KBM-7 (cell line): ENCODE results near the gene C11orf21.

Experiments used
- DNase-seq: peaks from one replicate; pipeline ENCODE4 v3.0.0-alpha.2; 2015
- in situ Hi-C: fragments of 300-500 bp; cut with MboI; formaldehyde crosslinking; loops from 2 replicates; pipeline ENCODE4 v1.14.3; 2020; ENCODE audit warnings: low sequenced_read_pairs, low pct_unique_long_range_greater_than_20kb, mixed read lengths

C11orf21 gene

DNA sequence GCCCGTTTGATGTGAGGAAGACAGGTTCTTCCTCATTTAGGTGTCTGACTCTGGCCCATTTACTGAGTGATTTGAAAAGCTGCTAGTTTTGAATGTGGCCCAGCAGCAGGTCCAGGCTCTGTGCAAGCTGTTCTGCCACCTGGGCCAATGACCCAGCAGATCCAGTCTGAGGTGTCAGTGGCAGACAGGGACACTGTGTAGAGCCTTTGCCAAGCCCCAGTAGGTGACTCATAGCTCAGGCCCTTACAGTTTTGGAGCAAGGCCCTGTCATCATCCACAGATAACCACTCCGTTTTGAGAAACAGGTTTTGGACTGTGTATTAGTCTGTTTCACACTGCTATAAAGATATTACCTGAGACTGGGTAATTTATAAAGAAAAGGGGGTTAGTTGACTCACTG lies 24.0 kb upstream of the C11orf21 start:
- in situ Hi-C loops, result no loop called here
- no peak for DNase-seq

DNA sequence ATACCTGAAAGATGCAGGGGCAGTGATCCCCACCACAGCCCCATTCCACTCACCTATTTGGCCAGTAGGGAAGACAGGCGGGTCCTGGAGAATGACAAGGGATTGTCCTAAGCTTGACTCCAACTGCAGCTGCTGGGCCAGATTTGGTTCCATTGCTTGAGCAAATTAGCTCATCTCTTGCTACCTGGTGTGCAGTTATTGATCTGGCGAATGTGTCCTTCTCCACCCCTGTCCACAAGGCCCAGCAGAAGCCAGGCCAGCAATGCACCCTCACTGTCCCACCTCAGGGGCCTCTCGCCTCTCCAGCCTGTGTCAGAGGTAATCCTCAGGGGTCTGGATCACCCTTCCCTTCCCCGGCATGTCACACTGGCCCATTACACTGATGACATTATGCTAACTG lies 23.4 kb upstream of the C11orf21 start:
- in situ Hi-C loops, result no loop called here

DNA sequence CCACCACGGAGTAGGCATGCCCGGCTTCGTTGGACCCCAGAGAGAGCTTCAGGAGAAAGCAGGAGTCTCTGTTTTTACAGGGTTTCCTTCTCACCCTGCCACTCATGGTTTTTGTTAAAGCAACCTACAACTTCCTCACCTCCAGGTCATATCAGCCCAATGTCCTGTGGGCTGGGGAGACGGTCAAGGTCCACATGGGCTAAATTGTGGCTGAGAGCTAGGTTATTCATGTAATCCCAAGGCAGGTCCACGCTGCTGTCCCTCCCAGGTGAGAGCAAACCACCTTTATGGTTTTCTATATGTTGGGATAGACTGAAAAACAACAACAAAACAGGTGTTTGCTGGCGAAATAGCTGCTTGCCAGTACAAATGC lies 19.6 kb upstream of the C11orf21 start:
- in situ Hi-C loops, result no loop called here

More for the DNA sequence above, 23.4 kb upstream of the C11orf21 start:
- DNase-seq, result no peak

DNA sequence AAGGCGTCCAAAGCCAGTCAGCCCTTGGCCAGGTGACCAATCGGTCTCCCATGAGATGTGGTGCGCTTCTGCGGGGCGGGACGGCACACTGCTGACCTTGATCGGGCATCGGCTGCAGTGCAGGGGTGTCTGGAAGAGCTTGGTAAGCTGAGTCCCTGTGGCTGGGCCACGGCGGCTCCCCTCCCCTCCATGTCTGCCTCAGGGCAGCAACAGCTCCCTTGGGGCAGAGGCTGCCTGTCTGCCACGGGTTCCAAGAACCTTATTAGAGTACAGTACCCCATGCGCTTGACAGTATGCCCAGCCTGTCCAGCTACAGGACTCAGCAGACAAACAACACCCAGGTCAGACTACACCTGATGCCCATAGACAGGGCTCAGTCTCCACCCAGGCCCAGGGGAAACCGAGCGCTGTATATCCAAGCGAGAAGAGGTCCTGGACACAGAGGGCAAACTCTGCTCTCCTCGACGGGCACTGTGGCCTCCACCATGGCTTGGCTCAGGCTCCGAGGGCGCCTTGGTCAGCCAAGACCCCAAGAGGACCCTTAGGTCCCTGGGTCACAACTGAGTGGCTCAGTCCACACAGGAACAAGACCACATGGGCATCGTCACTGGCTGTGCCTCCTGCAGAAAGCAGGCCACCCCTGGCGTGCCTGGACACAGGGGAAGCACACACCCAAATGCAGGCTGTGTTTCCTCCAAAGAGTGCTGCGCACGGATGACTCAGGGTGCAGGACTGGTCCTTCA lies 19.0 kb upstream of the C11orf21 start:
- in situ Hi-C loops, result no loop called here
- no peak for DNase-seq

More for the DNA sequence above, 19.6 kb upstream of the C11orf21 start:
- DNase-seq, result no peak

DNA sequence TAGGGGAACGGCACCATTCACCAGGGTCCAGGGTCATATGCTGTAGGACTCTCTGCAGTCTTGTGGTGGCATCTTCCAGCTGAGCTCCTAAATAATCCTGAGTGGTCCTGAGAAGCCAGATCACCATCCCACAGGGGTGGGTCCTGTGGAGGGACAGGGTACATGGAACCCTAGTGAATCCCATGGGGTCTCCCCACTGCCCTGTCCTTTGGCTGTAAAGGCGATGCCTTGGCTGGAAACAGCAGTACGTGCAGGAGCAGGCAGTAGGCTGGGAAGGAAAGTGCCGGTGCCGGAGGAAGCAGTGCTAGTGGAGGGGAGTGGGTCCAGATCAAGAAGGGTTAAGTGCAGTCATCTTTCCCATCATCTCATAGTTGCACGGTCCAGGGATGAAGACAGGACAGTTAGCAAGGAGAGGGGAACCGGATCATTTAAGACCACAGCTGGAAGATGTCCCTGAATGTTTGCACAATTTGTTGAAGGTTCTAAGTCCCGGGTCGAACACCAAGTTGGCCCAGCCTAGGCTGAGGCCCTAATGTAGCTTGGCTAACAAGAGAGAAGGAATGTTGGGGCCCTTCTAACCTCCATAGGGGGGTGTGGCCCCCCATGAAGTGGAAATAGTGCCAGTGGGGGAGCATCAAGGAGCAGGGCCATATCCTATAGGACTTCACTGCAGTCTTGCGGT lies 18.2 kb upstream of the C11orf21 start:
- DNase-seq, result no peak
- in situ Hi-C loops, result no loop called here

DNA sequence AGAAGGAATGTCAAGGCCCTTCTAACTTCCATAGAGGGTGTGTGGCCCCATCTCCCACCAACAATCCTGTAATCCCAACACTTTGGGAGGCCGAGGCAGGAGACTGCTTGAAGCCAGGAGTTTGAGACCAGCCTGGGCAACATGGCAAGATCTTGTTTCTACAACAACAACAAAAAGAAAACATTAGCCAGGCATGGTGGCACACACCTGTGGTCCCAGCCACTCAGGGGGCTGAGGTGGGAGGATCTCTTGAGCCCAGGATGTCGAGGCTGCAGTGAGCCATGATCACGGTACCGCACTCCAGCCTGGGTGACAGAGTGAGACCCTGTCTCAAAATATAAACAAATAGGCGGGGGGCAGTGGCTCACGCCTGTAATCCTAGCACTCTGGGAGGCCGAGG lies 17.0 kb upstream of the C11orf21 start:
- in situ Hi-C loops, result no loop called here
- DNase-seq, result no peak

DNA sequence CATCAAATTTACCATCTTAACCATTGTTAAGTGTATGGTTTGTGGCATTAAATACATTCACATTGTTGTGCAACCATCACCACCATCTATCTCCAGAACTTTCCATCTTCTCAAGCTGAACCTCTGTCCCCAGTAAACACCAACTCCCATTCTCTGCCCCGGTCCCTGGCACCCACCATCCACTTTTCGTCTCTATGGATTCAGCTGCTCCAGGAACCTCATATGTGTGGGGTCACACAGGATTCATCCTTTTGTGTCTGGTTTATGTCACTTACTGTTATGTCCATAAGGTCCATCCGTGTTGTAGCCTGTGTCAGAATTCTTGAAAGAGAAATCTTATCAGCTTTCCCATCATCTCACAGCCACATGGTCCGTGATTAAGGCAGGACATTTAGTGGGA lies 16.4 kb upstream of the C11orf21 start:
- in situ Hi-C loops, result no loop called here
- no peak for DNase-seq

DNA sequence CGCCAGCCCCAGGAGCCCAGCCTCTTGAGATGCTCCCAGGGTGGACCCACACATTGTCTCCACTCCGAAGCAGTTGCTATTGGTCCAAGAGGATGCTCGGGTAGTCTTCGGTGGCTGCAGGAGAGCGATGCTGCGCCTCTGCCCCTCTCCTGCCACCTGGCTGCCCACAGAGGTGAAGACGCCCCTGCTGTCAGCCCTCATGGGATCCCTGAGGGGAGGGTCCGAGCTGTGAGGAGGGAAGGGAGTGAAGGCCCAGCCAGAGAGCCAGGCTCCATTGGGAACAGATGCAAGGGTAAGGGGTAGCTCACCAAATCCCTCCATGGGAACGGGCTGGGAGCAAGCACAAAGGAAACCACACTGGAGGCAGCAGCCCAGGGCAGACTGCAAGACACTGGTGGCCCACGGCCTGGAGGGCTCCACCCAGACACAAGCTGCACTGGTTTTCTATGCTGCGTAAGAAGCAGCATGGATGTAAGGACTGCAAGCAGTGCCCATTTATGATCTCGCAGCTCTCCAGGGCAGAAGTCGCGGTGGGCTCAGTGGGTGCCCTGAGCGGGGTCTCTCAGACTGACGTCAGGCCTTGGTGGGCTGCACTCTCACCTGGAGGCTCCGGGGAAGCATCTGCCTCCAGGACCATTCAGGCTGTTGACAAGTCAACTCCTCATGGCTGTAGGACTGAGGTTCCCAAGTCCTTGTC lies 15.8 kb upstream of the C11orf21 start:
- no peak for DNase-seq
- in situ Hi-C loops, result no loop called here

DNA sequence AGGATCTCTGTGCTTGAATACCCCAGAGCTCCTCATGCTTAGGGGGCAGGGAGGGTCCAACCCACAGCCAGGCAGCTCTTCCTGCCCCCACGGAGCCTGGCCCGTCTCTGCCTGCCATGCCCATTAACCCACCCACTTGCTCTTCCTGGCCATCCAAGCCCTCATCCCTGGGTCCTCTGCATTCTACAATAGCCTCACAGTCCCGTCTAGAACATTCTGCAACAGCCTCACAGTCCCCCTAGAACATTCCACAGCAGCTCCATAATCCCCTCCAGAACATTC lies 15.2 kb upstream of the C11orf21 start:
- no peak for DNase-seq
- in situ Hi-C loops, result no loop called here

DNA sequence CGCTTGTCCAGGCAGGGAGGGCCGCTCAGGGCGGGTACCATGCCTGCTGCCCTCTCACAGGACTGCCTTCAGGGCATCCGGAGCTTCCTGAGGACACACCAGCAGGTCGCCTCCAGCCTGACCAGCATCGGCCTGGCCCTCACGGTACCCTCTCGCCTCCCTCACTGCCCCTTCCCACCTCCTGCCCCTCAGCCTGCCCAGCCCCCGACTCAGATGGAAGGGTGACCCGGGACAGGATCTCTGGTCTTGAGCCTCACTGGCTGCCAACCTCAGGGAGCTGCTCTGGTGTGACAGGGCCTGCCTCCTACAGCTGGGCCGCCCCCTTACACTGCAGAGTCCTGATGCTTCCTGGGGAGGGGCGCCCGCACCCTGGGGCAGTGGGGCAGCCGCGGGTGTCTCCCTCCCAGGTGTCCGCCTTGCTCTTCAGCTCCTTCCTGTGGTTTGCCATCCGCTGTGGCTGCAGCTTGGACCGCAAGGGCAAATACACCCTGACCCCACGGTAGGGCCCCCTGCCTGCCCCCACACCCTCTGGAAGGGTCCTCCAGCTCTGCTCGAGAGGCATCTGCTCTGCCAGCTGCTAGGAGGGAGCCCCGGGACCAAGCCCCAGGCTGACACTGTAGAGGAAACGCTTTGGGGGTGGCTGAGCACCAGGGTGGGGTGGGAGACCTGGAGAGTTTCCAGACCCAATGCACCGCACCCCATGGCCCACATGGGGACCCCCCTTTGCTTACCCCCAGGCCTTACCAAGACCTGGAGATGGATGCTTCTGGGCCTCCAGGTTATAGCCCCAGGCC lies 14.6 kb upstream of the C11orf21 start:
- DNase-seq, result no peak
- in situ Hi-C loops, result no loop called here

DNA sequence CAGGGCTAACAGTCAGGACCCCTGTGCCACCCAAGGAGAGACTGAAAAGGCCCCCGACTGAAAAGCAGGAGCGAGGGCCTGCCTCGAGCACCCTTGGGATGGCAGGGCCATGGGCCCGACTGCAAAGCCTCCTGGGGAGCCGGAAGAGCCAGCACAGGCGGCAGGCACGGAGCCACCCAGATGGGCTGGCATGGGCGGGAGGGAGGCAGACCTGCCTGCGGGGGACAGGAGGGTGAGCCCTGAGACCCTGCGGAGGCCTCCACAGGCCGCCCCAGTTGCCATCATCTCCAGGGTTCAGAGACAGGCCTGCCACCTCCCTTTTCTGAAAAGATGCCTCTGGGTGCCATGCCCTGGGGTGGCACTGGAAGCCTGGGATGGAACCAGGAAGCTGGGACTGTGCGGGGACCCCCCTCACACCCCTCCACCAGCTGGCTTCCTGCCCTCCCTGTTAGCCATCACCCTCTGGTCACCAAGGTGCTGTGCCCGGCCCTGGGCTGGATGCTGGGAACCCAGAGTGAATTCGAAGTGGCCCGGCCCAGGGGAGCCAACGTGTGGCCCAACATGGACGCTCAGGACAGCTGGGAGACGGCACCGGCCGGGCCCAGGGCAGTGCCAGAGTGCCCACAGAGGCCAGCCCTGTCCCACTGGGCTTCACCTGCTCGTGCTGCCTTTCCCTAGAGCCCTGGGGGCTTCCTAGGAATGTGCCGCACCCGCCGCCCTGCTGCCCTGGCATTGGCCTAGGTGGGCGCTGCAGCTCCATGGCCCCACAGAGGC lies 13.9 kb upstream of the C11orf21 start:
- in situ Hi-C loops, result no loop called here
- no peak for DNase-seq

DNA sequence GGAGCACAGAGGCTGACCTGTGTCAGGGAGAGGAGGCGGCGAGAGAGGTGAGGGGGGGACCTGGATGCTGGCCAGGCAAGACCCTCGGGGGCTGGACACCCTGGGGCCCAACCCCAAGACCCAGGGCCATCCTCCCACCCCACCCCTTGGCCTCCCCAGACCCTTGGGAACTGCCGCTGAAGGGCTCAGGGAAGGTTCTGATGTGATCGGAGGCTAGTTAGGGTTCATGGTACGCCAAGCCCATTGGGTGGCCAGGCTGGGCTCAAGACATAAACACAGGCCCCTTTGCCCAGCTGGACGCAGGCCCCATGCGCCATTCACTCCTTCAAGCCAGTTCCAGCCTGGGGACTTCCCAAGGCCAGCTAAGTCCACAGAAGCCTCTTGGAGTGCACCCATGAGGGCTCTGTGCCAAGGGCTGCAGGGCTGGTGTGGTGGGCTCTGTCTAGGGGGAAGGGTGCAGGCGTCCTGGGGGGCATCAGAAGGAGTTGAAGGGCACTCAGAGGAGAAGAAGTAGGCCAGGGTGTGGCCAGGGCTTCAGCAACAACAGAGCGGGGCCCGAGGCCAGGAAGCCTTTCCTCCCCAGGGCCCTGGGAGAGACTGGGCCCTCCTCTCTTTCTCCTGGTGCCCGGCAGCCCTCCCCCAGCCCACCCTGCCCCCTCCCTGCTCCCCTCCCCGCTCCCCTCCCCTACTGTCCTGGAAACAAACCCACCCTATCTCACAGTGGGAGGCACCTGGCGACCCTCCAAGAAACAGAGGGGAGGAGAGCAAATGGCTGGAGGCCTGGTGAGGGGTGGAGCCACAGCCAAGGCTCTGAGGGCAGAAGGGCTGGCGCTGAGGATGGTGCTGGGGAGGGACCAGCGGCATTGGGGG lies 13.0 kb upstream of the C11orf21 start:
- in situ Hi-C loops, result no loop called here
- no peak for DNase-seq

DNA sequence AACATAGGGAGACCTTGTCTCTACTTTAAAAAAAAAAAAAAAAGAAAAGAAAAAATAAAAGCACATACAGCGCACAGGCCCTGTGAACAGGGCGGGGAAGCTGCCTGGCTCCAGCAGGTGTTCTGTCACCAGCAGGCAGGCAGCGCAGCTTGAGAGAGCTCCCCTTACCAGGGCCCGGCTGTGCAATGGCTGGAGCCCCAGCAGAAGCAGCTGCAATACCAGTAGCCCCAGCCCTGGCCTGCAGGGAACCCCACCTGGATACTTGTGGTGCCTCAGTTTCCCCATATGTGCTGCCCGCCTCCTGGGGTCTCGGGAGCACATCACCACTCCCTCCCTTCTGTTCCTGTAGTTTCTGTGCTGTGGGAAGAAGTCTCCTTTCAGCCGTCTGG lies 12.4 kb upstream of the C11orf21 start:
- no peak for DNase-seq
- in situ Hi-C loops, result no loop called here

DNA sequence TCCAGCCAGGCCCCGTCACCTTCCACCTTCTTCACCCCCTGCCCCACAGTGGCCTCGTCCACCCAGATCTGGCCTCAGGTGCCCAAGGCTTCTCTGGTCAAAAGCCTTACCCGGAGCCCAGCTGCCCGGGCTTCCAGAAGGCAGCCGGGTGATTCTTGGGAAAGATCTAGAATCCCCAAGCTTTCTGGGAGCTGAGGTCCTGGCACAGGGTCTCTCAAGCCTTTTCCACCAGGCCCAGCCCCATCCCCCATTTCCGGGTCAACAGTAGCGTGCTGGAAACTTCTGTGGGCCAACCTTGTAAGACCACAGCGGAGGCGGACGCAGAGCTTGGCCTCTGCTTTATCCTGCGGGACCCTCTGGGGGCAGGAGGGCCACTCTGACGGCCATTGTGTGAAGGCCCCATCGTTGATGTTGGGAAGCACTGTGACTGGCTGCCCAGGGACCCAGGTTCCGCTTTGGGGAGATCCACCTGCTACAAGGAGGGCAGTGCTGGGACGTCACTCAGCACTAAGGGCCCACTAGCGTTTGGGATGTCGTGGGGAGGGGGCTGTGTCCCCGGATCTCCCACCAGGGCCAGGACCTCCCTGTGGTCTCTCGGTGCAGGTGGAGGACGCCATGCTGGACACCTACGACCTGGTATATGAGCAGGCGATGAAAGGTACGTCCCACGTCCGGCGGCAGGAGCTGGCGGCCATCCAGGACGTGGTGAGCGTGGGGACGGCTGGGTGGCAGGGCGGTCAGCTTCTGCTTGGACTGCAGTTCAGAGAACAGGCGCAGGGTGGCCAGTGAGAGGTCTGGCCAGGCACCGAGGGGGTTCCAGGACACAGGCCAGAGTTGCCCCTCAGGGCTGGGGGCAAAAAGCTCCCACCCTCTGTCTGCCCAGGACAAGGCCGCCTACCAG lies 11.6 kb upstream of the C11orf21 start:
- DNase-seq, result no peak
- in situ Hi-C loops, result no loop called here

DNA sequence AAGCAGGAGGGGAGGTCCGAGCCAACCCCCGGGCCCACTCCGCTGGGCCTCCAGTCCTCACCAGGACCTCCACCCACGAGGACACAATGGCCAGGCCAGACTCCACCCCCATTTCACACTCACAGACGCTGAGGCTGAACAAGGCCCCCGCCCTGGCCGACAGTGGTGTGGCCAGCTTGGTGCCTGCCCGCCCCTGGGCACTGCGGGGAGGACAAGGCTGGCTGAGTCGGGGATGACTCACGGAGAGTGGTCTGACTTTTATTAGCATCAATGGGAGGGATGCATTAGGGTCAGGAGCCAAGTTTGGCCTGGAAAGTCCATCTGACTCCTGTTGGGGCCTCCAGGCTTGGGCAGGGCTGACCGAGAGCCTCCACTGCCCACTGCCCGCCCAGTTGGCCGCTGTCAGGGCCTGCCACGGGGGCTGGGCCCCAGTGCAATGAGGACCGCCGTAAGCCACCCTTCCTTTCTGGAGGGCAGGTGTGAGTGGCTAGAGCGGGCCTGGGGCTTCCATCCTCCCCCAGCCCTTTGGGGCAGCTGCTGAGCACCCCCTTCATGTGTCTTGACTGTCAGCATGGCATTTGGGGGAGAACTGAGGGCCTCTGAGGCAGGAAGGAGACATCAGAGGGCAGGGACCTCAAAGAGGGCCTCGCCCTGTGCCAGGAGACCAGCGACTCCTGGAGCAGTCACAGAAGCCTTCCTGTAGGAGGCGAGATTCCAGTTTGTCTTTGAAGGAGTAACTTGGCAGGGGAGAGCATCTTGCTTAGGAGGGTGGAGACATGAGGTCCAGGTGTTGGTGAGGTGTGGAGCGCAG lies 10.7 kb upstream of the C11orf21 start:
- no peak for DNase-seq

DNA sequence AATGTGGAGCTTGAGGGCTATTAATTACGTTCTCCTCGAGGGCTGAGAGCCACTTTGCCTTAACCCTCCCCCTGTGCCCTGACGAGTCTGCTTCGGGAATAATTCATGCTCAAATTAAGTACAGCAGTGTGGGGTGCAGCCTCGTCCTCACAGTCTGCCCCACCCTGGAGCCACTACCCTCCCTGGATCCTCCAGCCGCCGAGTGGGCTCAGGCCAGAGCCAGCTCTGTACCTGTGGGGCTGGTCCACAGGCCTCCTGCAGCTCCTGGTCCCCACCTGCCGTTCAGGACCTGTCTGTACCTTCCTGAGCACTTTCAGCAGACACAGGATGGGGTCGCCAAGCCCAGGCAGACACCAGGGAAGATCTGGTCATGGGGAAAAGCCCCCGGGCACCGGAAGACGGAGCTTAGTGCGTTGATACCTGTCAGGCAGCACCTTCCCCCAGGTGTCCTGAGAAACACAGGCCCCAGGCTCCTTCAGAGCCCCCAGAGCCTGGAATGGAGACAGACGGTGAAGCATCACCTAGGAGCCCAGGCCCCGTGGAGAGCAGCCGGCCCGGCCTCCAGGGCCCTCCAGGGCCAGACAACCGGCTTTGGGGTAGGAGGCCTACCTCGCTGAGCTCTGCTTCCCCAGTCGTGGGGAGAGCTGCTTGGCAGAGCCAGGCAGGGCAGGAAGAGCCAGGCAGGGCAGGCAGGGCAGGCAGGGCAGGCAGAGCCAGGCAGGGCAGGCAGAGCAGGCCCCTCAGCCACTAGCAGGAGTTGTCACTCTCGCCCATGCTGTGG lies 9.8 kb upstream of the C11orf21 start:
- in situ Hi-C loops, result no loop called here
- DNase-seq, result no peak

More for the DNA sequence above, 10.7 kb upstream of the C11orf21 start:
- in situ Hi-C loops, result no loop called here
